Stomach (tissue), 19 donors: Measurements from ENCODE around the gene TSLP. TPM values are rescaled to one million over a fixed set of nuclear protein-coding genes. Genes with fewer than 3 reads are reported as not detected.

ENCODE experiments used
- DNase-seq, 2 donors: peaks; one replicate each; pipeline versions ENCODE4 v3.0.0 to v3.0.0-alpha.2; 2013 to 2019
- H3K27ac ChIP-seq, 5 donors: fragments of 200-600 bp in 4 of 5; sonication (generic) in 4 of 5; one replicate each; pipeline ENCODE4 v1.5.1; 2013 to 2019; ENCODE audit warnings: mild to moderate bottlenecking in 1 of 5, moderate library complexity in 1 of 5
- H3K27me3 ChIP-seq, 3 donors: fragments of 200-600 bp; sonication (generic); one replicate each; pipeline ENCODE4 v1.5.1; 2017 to 2019; ENCODE audit warnings: mixed run types in 1 of 3
- H3K36me3 ChIP-seq, 4 donors: fragments of 200-600 bp; sonication (generic); 1 replicate in 3 of 4; 2 replicates in 1 of 4; pipeline ENCODE4 v1.5.1; 2016 to 2019
- H3K4me1 ChIP-seq, 4 donors: fragments of 200-600 bp; sonication (generic); one replicate each; pipeline ENCODE4 v1.5.1; 2016 to 2019
- H3K4me3 ChIP-seq, 4 donors: fragments of 200-600 bp; sonication (generic) in 3 of 4; one replicate each; pipeline ENCODE4 v1.5.1; 2016 to 2019; ENCODE audit warnings: mild to moderate bottlenecking in 1 of 4
- H3K9me3 ChIP-seq, 4 donors: fragments of 200-600 bp; sonication (generic); one replicate each; pipeline ENCODE4 v1.5.1; 2016 to 2019
- CTCF ChIP-seq, 7 experiments: fragments of 450-650 bp in 4 of 7; fragments of 200-600 bp in 3 of 7; sonication (generic) in 3 of 7; IDR thresholded peaks; one replicate each; pipeline ENCODE4 v1.5.1; 2016 to 2019; ENCODE audit warnings: antibody characterized with exemption in 7 of 7, control low read depth in 2 of 7, mild to moderate bottlenecking in 1 of 7
- EP300 ChIP-seq: sonication (generic); formaldehyde crosslinking; IDR thresholded peaks from one replicate; pipeline ENCODE4 v1.6.1; 2017; ENCODE audit warnings: antibody characterized with exemption
- POLR2A ChIP-seq, 4 donors: fragments of 450-650 bp; IDR thresholded peaks; one replicate each; pipeline ENCODE4 v1.6.1; 2016; ENCODE audit warnings: antibody characterized with exemption in 4 of 4, control low read depth in 2 of 4, mild to moderate bottlenecking in 1 of 4, moderate library complexity in 1 of 4
- POLR2AphosphoS5 ChIP-seq, 3 donors: sonication (generic); formaldehyde crosslinking; IDR thresholded peaks; one replicate each; pipeline ENCODE4 v1.6.1; 2016; ENCODE audit warnings: antibody characterized with exemption in 3 of 3
- WGBS, 5 donors: extraction: QIAGEN DNeasy Blood & Tissue Kit in 3 of 5; methylation state at CpG; one replicate each; pipeline versions ENCODE4 v1.1.5 to v1.1.7; 2013 to 2018; 5-methylcytosine and 5-hydroxymethylcytosine counted together
- intact Hi-C: fragments of 100-400 bp; cut with DNase I; formaldehyde crosslinking; loops from one replicate; pipeline ENCODE4 v1.15.1; 2023; ENCODE audit warnings: low total_unique reads
- long read RNA-seq, 10 donors: transcript quantifications; one replicate each; lab custom pipeline, GENCODE V29; 2026
- polyA plus RNA-seq, 3 donors: library from polyadenylated mRNA; stranded (reverse); fragments of 200-250 nt; gene quantifications; one replicate each; pipeline ENCODE4 v1.2.3, GENCODE V29; 2013
- total RNA-seq, 5 donors: library from RNA; depleted of rRNA; stranded (reverse); fragments of >200 nt; gene quantifications; one replicate each; pipeline versions ENCODE4 v1.1.0 to v1.2.3, GENCODE V29; 2014 to 2016
- donor health status: healthy with polysubstance abuse.
- donor health status: Bipolar disorder and iron deficiency.
- donor health status: healthy.

The TSLP gene
- 10 to 100 TPM in 1 of 5 donors, 1 to 10 TPM in 1, under 1 TPM in 1, not detected in 2; 0.37 to 18.1 (median 2.6) TPM for total RNA-seq
- 1 to 10 TPM in 2 of 3 donors, under 1 TPM in 1; 0.50 to 4.2 (median 3.5) TPM for polyA plus RNA-seq
- long read RNA-seq, donor 1, partial matches to known transcripts, result 0 of 1 reads
- long read RNA-seq, donor 1, other reads (novel, unspliced or antisense), result 0 of 1 reads
- long read RNA-seq, donor 2, result 0 reads
- long read RNA-seq, donor 3, partial matches to known transcripts, result 0 of 1 reads
- long read RNA-seq, donor 3, other reads (novel, unspliced or antisense), result 0 of 1 reads
- long read RNA-seq, donor 4, result 0 reads
- long read RNA-seq, donor 5, partial matches to known transcripts, result 0 of 1 reads
- long read RNA-seq, donor 5, other reads (novel, unspliced or antisense), result 0 of 1 reads
- long read RNA-seq, donor 6, partial matches to known transcripts, result 0 of 2 reads
- long read RNA-seq, donor 6, other reads (novel, unspliced or antisense), result 0 of 2 reads
- long read RNA-seq, donor 7, result 0 reads
- long read RNA-seq, donor 8, result 0 reads
- long read RNA-seq, donor 9, result 0 reads
- long read RNA-seq, donor 10, partial matches to known transcripts, result 0 of 1 reads
- long read RNA-seq, donor 10, other reads (novel, unspliced or antisense), result 0 of 1 reads

GRCh38 chr5:111071413-111071812, at the start of gene TSLP:
Gene TSLP, plus strand, starts transcription at chr5:111071713. Its CDS starts 178 bp downstream, at chr5:111071891.
- Histone ChIP-seq H3K27me3 (peaks cover 0 to 54% (median 31%) of the 10 kb centered on the region in 3 donors), H3K4me1 (peaks cover 0 to 44% (median 26%) of the 10 kb centered on the region in 4 donors), H3K9me3 (no peaks in the 10 kb centered on the region), H3K36me3 (no peaks in the 10 kb centered on the region), H3K27ac (peak within 1 kb of the TSS in 1 of 5 donors; percentile 75), H3K4me3 (peak within 1 kb of the TSS in 3 of 4 donors; percentile 7 to 52 (median 22))
- DNase-seq, result no peak
- TF ChIP-seq CTCF (IDR thresholded peaks at IDR 0.05), result no peak
- no peak for TF ChIP-seq POLR2AphosphoS5 (IDR thresholded peaks at IDR 0.05)
- TF ChIP-seq EP300, result no peak
- no peak for TF ChIP-seq POLR2A (IDR thresholded peaks at IDR 0.05)
- 62 to 80% (median 74%) methylated on average over 4 of the region's 4 CpGs for WGBS, 5 donors
- intact Hi-C loops, result no loop called here

- intact Hi-C loops, result no loop called here
- H3K4me3 ChIP-seq, result no peak overlapping the region
- H3K9me3 ChIP-seq, result no peaks in the 10 kb centered on the region
- no peaks in the 10 kb centered on the region for H3K36me3 ChIP-seq
- DNase-seq, result no peak
- H3K4me1 ChIP-seq, result no peaks in the 10 kb centered on the region
- 61 to 77% (median 67%) methylated on average over 5 of the region's 5 CpGs for WGBS, 5 donors
- no peak overlapping the region for H3K27ac ChIP-seq
- no peaks in the 10 kb centered on the region for H3K27me3 ChIP-seq
- no peak for TF ChIP-seq POLR2A (IDR thresholded peaks at IDR 0.05)
- no peak for TF ChIP-seq POLR2AphosphoS5 (IDR thresholded peaks at IDR 0.05)
- no peak for TF ChIP-seq CTCF (IDR thresholded peaks at IDR 0.05)
- TF ChIP-seq EP300, result no peak
Observed at GRCh38 chr5:111022301-111022700, 49.2 kb upstream of the TSLP start.

- no peak overlapping the region for H3K27ac ChIP-seq
- TF ChIP-seq POLR2A (IDR thresholded peaks at IDR 0.05), result no peak
- no peak for TF ChIP-seq POLR2AphosphoS5 (IDR thresholded peaks at IDR 0.05)
- TF ChIP-seq CTCF (IDR thresholded peaks at IDR 0.05), result no peak
- no peak for TF ChIP-seq EP300
- H3K27me3 ChIP-seq, result no peaks in the 10 kb centered on the region
- WGBS, 5 donors, result 65 to 75% (median 71%) methylated on average over 2 of the region's 2 CpGs
- H3K36me3 ChIP-seq, result no peaks in the 10 kb centered on the region
- no peak for DNase-seq
- H3K4me1 ChIP-seq, result no peaks in the 10 kb centered on the region
- H3K4me3 ChIP-seq, result no peak overlapping the region
- peaks cover 0 to 9% (median 0%) of the 10 kb centered on the region in 4 donors for H3K9me3 ChIP-seq
- intact Hi-C loops, result no loop called here
Observed at GRCh38 chr5:111028865-111029264, 42.6 kb upstream of the TSLP start.

GRCh38 chr5:111043712-111044506, 27.6 kb upstream of the TSLP start:
- H3K4me3 ChIP-seq, result no peak overlapping the region
- H3K27ac ChIP-seq, result no peak overlapping the region
- WGBS, 5 donors, result 39 to 44% (median 40%) methylated on average over 5 of the region's 5 CpGs
- no peaks in the 10 kb centered on the region for H3K4me1 ChIP-seq
- H3K27me3 ChIP-seq, result no peaks in the 10 kb centered on the region
- intact Hi-C loops, result no loop called here
- TF ChIP-seq EP300, result no peak
- TF ChIP-seq POLR2A (IDR thresholded peaks at IDR 0.05), result no peak
- no peaks in the 10 kb centered on the region for H3K36me3 ChIP-seq
- DNase-seq, result no peak
- no peaks in the 10 kb centered on the region for H3K9me3 ChIP-seq
